Effector memory CD8-positive, alpha-beta T cell (primary cell): Measurements from ENCODE around the gene MFNG.

Source experiments
- ATAC-seq: fragments of 150-1000 bp; cut with Tn5 transposase; replicated peaks from 2 replicates; pipeline ENCODE4 v1.10.0; 2021; ENCODE audit warnings: mild to moderate bottlenecking, moderate library complexity
- DNase-seq, 3 experiments: peaks; one replicate each; pipeline ENCODE4 v3.0.0; 2021
- H3K27ac Mint-ChIP-seq, 2 donors: one replicate each; pipeline ENCODE4 v1.8.0; 2022; ENCODE audit warnings: mild to moderate bottlenecking in 2 of 2, mixed read lengths in 2 of 2, moderate library complexity in 2 of 2
- H3K27me3 Mint-ChIP-seq, 2 donors: one replicate each; pipeline ENCODE4 v1.8.0; 2022; ENCODE audit warnings: mixed read lengths in 2 of 2
- H3K36me3 Mint-ChIP-seq: one replicate; pipeline ENCODE4 v1.8.0; 2022; ENCODE audit warnings: mild to moderate bottlenecking, moderate library complexity, mixed read lengths; ENCODE audit not compliant: insufficient read depth
- H3K4me1 Mint-ChIP-seq, 2 donors: one replicate each; pipeline ENCODE4 v1.8.0; 2022; ENCODE audit warnings: low read depth in 2 of 2, mixed read lengths in 2 of 2
- H3K4me3 Mint-ChIP-seq, 2 donors: one replicate each; pipeline ENCODE4 v1.8.0; 2022; ENCODE audit warnings: mild to moderate bottlenecking in 2 of 2, mixed read lengths in 2 of 2, moderate library complexity in 2 of 2
- H3K9me3 Mint-ChIP-seq, 2 donors: one replicate each; pipeline ENCODE4 v1.8.0; 2022; ENCODE audit warnings: mixed read lengths in 2 of 2

The MFNG gene

GRCh38 chr22:37507731-37508130 lies 21.5 kb upstream of the MFNG start:
- ATAC-seq (no peak), DNase-seq (no peak)
- Mint-ChIP-seq H3K4me3 (no peak overlapping the region), H3K9me3 (no peaks in the 10 kb centered on the region), H3K4me1 (no peaks in the 10 kb centered on the region), H3K27ac (no peak overlapping the region), H3K36me3 (no peaks in the 10 kb centered on the region), H3K27me3 (peaks cover 0 to 6% of the 10 kb centered on the region in 2 donors)

- Mint-ChIP-seq H3K27ac (no peak overlapping the region), H3K27me3 (peaks cover 12 to 22% of the 10 kb centered on the region in 2 donors), H3K9me3 (no peaks in the 10 kb centered on the region), H3K4me3 (no peak overlapping the region), H3K4me1 (peaks cover 2 to 6% of the 10 kb centered on the region in 2 donors), H3K36me3 (no peaks in the 10 kb centered on the region)
- DNase-seq (no peak), ATAC-seq (no peak)
Measured at GRCh38 chr22:37505989-37506388, 19.8 kb upstream of the MFNG start.

GRCh38 chr22:37505565-37505964 lies 19.4 kb upstream of the MFNG start:
- no peak overlapping the region for H3K4me3 Mint-ChIP-seq
- H3K27me3 Mint-ChIP-seq, result peaks cover 16 to 22% of the 10 kb centered on the region in 2 donors
- H3K36me3 Mint-ChIP-seq, result no peaks in the 10 kb centered on the region
- DNase-seq, result no peak
- no peak overlapping the region for H3K27ac Mint-ChIP-seq
- no peak for ATAC-seq
- no peaks in the 10 kb centered on the region for H3K9me3 Mint-ChIP-seq
- H3K4me1 Mint-ChIP-seq, result peaks cover 2 to 6% of the 10 kb centered on the region in 2 donors

GRCh38 chr22:37504964-37505363 lies 18.8 kb upstream of the MFNG start:
- ATAC-seq (no peak), DNase-seq (no peak)
- Mint-ChIP-seq H3K27ac (no peak overlapping the region), H3K27me3 (peaks cover 16% of the 10 kb centered on the region in 2 donors), H3K4me3 (no peak overlapping the region), H3K36me3 (no peaks in the 10 kb centered on the region), H3K9me3 (no peaks in the 10 kb centered on the region), H3K4me1 (peaks cover 2 to 6% of the 10 kb centered on the region in 2 donors)

GRCh38 chr22:37503850-37504249 lies 17.7 kb upstream of the MFNG start:
- Mint-ChIP-seq H3K36me3 (no peaks in the 10 kb centered on the region), H3K4me1 (peaks cover 2 to 6% of the 10 kb centered on the region in 2 donors), H3K27ac (peak overlapping the region in 1 of 2 donors; percentile 10), H3K27me3 (peaks cover 16% of the 10 kb centered on the region in 2 donors), H3K4me3 (no peak overlapping the region), H3K9me3 (no peaks in the 10 kb centered on the region)
- ATAC-seq, result no peak
- no peak for DNase-seq

- no peaks in the 10 kb centered on the region for H3K9me3 Mint-ChIP-seq
- no peaks in the 10 kb centered on the region for H3K36me3 Mint-ChIP-seq
- H3K27me3 Mint-ChIP-seq, result peaks cover 18 to 19% of the 10 kb centered on the region in 2 donors
- no peak overlapping the region for H3K4me3 Mint-ChIP-seq
- peaks cover 4 to 7% of the 10 kb centered on the region in 2 donors for H3K4me1 Mint-ChIP-seq
- ATAC-seq (no peak), DNase-seq (no peak)
- no peak overlapping the region for H3K27ac Mint-ChIP-seq
Measured at GRCh38 chr22:37503183-37503683, 17.0 kb upstream of the MFNG start.

GRCh38 chr22:37502342-37503182 lies 16.4 kb upstream of the MFNG start:
- H3K9me3 Mint-ChIP-seq, result no peaks in the 10 kb centered on the region
- H3K27me3 Mint-ChIP-seq, result peaks cover 25% of the 10 kb centered on the region in 2 donors
- H3K4me3 Mint-ChIP-seq, result no peak overlapping the region
- no peak overlapping the region for H3K27ac Mint-ChIP-seq
- peaks cover 6 to 13% of the 10 kb centered on the region in 2 donors for H3K4me1 Mint-ChIP-seq
- H3K36me3 Mint-ChIP-seq, result peaks cover 3% of the 10 kb centered on the region
- no peak for DNase-seq
- ATAC-seq, result no peak

- ATAC-seq, result no peak
- Mint-ChIP-seq H3K4me3 (no peak overlapping the region), H3K4me1 (peaks cover 6 to 13% of the 10 kb centered on the region in 2 donors), H3K36me3 (peaks cover 3% of the 10 kb centered on the region), H3K27me3 (peaks cover 31 to 33% of the 10 kb centered on the region in 2 donors), H3K27ac (no peak overlapping the region), H3K9me3 (no peaks in the 10 kb centered on the region)
- DNase-seq, result no peak
Measured at GRCh38 chr22:37501610-37502341, 15.6 kb upstream of the MFNG start.

GRCh38 chr22:37500745-37501609 lies 14.8 kb upstream of the MFNG start:
- H3K27me3 Mint-ChIP-seq, result peaks cover 31 to 41% of the 10 kb centered on the region in 2 donors
- H3K9me3 Mint-ChIP-seq, result no peaks in the 10 kb centered on the region
- no peak overlapping the region for H3K27ac Mint-ChIP-seq
- H3K4me3 Mint-ChIP-seq, result no peak overlapping the region
- ATAC-seq, result no peak
- peaks cover 3% of the 10 kb centered on the region for H3K36me3 Mint-ChIP-seq
- DNase-seq, result no peak
- peaks cover 6 to 13% of the 10 kb centered on the region in 2 donors for H3K4me1 Mint-ChIP-seq

- DNase-seq, result no peak
- H3K9me3 Mint-ChIP-seq, result no peaks in the 10 kb centered on the region
- H3K4me1 Mint-ChIP-seq, result peaks cover 6 to 13% of the 10 kb centered on the region in 2 donors
- H3K4me3 Mint-ChIP-seq, result no peak overlapping the region
- no peak for ATAC-seq
- peaks cover 31 to 51% of the 10 kb centered on the region in 2 donors for H3K27me3 Mint-ChIP-seq
- peaks cover 3% of the 10 kb centered on the region for H3K36me3 Mint-ChIP-seq
- no peak overlapping the region for H3K27ac Mint-ChIP-seq
Measured at GRCh38 chr22:37499789-37500540, 13.8 kb upstream of the MFNG start.

- Mint-ChIP-seq H3K4me1 (peaks cover 6 to 13% of the 10 kb centered on the region in 2 donors), H3K27ac (no peak overlapping the region), H3K27me3 (peaks cover 31 to 53% of the 10 kb centered on the region in 2 donors), H3K9me3 (no peaks in the 10 kb centered on the region), H3K4me3 (no peak overlapping the region), H3K36me3 (peaks cover 3% of the 10 kb centered on the region)
- DNase-seq (no peak), ATAC-seq (no peak)
Measured at GRCh38 chr22:37499027-37499707, 13.0 kb upstream of the MFNG start.

- Mint-ChIP-seq H3K4me1 (peaks cover 7 to 13% of the 10 kb centered on the region in 2 donors), H3K4me3 (no peak overlapping the region), H3K27me3 (peaks cover 31 to 53% of the 10 kb centered on the region in 2 donors), H3K9me3 (no peaks in the 10 kb centered on the region), H3K27ac (no peak overlapping the region), H3K36me3 (peaks cover 4% of the 10 kb centered on the region)
- ATAC-seq (peak; percentile 98), DNase-seq (peak; percentile 57 to 64 (median 60))
Measured at GRCh38 chr22:37498289-37498909, 12.2 kb upstream of the MFNG start.
